BE2C (cell line): Measurements from ENCODE around the gene TMEM51.

Experiments used
- DNase-seq: peaks from one replicate; pipeline ENCODE4 v3.0.0-alpha.2; 2020
- H3K27me3 ChIP-seq: fragments of 250-450 bp; sonication (Bioruptor Pico); 2 replicates; pipeline ENCODE4 v1.5.1; 2020; ENCODE audit warnings: mild to moderate bottlenecking
- H3K36me3 ChIP-seq: fragments of 250-450 bp; sonication (Bioruptor Pico); 2 replicates; pipeline ENCODE4 v1.5.1; 2020; ENCODE audit warnings: mild to moderate bottlenecking
- H3K4me1 ChIP-seq: fragments of 250-450 bp; sonication (Bioruptor Pico); 2 replicates; pipeline ENCODE4 v1.5.1; 2020
- H3K4me3 ChIP-seq: 2 replicates; pipeline ENCODE4 v1.5.1; 2011; ENCODE audit warnings: low read depth, low read length
- H3K9me3 ChIP-seq: fragments of 250-450 bp; sonication (Bioruptor Pico); 2 replicates; pipeline ENCODE4 v1.5.1; 2020
- CTCF ChIP-seq: IDR thresholded peaks from 2 replicates; pipeline ENCODE4 v1.5.1; 2012; ENCODE audit warnings: mild to moderate bottlenecking, low read depth, low read length

The TMEM51 gene

GRCh38 chr1:15261155-15262002 lies 107.8 kb downstream of the TMEM51 start:
- no peak for TF ChIP-seq CTCF
- Histone ChIP-seq H3K36me3 (no peaks in the 10 kb centered on the region), H3K4me3 (no peak overlapping the region), H3K27me3 (no peaks in the 10 kb centered on the region), H3K9me3 (no peaks in the 10 kb centered on the region), H3K4me1 (no peaks in the 10 kb centered on the region)
- DNase-seq, result no peak

- Histone ChIP-seq H3K4me1 (no peaks in the 10 kb centered on the region), H3K9me3 (no peaks in the 10 kb centered on the region), H3K4me3 (no peak overlapping the region), H3K36me3 (no peaks in the 10 kb centered on the region), H3K27me3 (no peaks in the 10 kb centered on the region)
- TF ChIP-seq CTCF, result no peak
- DNase-seq, result no peak
Observed at GRCh38 chr1:15262003-15262377, 108.4 kb downstream of the TMEM51 start.

DNA sequence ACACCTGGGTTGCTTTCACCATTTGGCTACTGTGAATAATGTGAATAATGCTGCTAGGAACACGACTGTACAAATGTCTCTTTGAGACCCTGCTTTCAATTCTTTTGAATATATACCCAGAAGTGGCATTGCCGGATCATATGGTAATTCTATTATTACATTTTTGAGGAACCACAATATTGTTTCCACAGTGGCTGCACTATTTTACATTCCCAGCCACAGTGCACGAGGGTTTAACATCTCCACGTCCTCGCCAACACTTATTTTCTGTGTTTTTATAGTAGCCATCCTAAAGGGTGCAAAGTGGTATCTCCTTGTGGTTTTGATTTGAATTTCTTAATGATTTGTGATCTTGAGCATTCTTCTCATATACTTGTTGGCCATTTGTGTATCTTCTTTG lies 109.2 kb downstream of the TMEM51 start:
- Histone ChIP-seq H3K9me3 (no peaks in the 10 kb centered on the region), H3K27me3 (no peaks in the 10 kb centered on the region), H3K4me1 (no peaks in the 10 kb centered on the region), H3K4me3 (no peak overlapping the region), H3K36me3 (no peaks in the 10 kb centered on the region)
- TF ChIP-seq CTCF, result no peak
- DNase-seq, result no peak

GRCh38 chr1:15264769-15265168 lies 111.2 kb downstream of the TMEM51 start:
- no peaks in the 10 kb centered on the region for H3K36me3 ChIP-seq
- H3K4me3 ChIP-seq, result no peak overlapping the region
- no peaks in the 10 kb centered on the region for H3K9me3 ChIP-seq
- no peaks in the 10 kb centered on the region for H3K27me3 ChIP-seq
- no peak for TF ChIP-seq CTCF
- H3K4me1 ChIP-seq, result no peaks in the 10 kb centered on the region
- no peak for DNase-seq
